Ovary (tissue), 3 donors: ENCODE data around the gene CACNB2.

Experiments used
- CTCF ChIP-seq, 3 donors: fragments of 450-650 bp in 2 of 3; fragments of 200-600 bp in 1 of 3; IDR thresholded peaks; one replicate each; pipeline versions ENCODE4 v1.5.1 to v1.8.0; 2016 to 2022; ENCODE audit warnings: antibody characterized with exemption in 3 of 3, mild to moderate bottlenecking in 1 of 3
- EP300 ChIP-seq: sonication (generic); formaldehyde crosslinking; IDR thresholded peaks from one replicate; pipeline ENCODE4 v1.6.1; 2017; ENCODE audit warnings: antibody characterized with exemption
- POLR2A ChIP-seq: fragments of 450-650 bp; IDR thresholded peaks from one replicate; pipeline ENCODE4 v1.6.1; 2017; ENCODE audit warnings: antibody characterized with exemption, mild to moderate bottlenecking, moderate library complexity
- donor health status: DM: no; HTN: no; CAD: no.

GRCh38 chr10:18582803-18583202 lies 442.6 kb downstream of the CACNB2 start:
- TF ChIP-seq CTCF (IDR thresholded peaks at IDR 0.05) (no peak), POLR2A (no peak), EP300 (no peak)
